ENCODE results near the gene NEK10. TPM values are rescaled to one million over a fixed set of nuclear protein-coding genes. Genes with fewer than 3 reads are reported as not detected.
"Not testable (repeated sequence)": the region's sequence is repeated elsewhere in the genome, so short reads cannot be mapped to it uniquely, and the experiment has no call there.

NEK10 gene
- 0.67 and 1.4 TPM in 2 replicates for total RNA-seq

GRCh38 chr3:27368831-27369607, at the start of gene NEK10:
Gene NEK10 (minus strand): TSS chr3:27369383. CDS start chr3:27352882, 16,501 bp downstream.
- Histone ChIP-seq H3K4me3 (ENCODE audit: low read depth, low read length) (peak within 1 kb of the TSS; percentile 81), H3K36me3 (ENCODE audit: control insufficient read depth, insufficient read depth, low read length) (no peaks in the 10 kb centered on the region), H3K27me3 (ENCODE audit: control insufficient read depth, insufficient read depth, low read length) (no peaks in the 10 kb centered on the region)
- TF ChIP-seq CTCF (IDR thresholded peaks at IDR 0.05; ENCODE audit: insufficient read depth, low read length, poor library complexity, severe bottlenecking): no peak
- peak; percentile 76 for DNase-seq (ENCODE audit: low read depth)

- Histone ChIP-seq H3K4me3 (ENCODE audit: low read depth, low read length) (no peak overlapping the region), H3K36me3 (ENCODE audit: control insufficient read depth, insufficient read depth, low read length) (no peaks in the 10 kb centered on the region), H3K27me3 (ENCODE audit: control insufficient read depth, insufficient read depth, low read length) (no peaks in the 10 kb centered on the region)
- no peak for TF ChIP-seq CTCF (IDR thresholded peaks at IDR 0.05; ENCODE audit: insufficient read depth, low read length, poor library complexity, severe bottlenecking)
- DNase-seq (ENCODE audit: low read depth): no peak
These were observed 46.0 kb upstream of the NEK10 start for GRCh38 chr3:27415202-27415601.

GRCh38 chr3:27392950-27393679, 23.9 kb upstream of the NEK10 start:
- Histone ChIP-seq H3K27me3 (ENCODE audit: control insufficient read depth, insufficient read depth, low read length) (no peaks in the 10 kb centered on the region), H3K4me3 (ENCODE audit: low read depth, low read length) (no peak overlapping the region), H3K36me3 (ENCODE audit: control insufficient read depth, insufficient read depth, low read length) (no peaks in the 10 kb centered on the region)
- no peak for DNase-seq (ENCODE audit: low read depth)
- TF ChIP-seq CTCF (IDR thresholded peaks at IDR 0.05; ENCODE audit: insufficient read depth, low read length, poor library complexity, severe bottlenecking): no peak

- H3K27me3 ChIP-seq (ENCODE audit: control insufficient read depth, insufficient read depth, low read length); H3K36me3 ChIP-seq (ENCODE audit: control insufficient read depth, insufficient read depth, low read length); H3K4me3 ChIP-seq (ENCODE audit: low read depth, low read length); DNase-seq (ENCODE audit: low read depth): not testable (repeated sequence)
These were observed 23.2 kb upstream of the NEK10 start for GRCh38 chr3:27392414-27392813.

- H3K4me3 ChIP-seq (ENCODE audit: low read depth, low read length): no peak overlapping the region
- TF ChIP-seq CTCF (IDR thresholded peaks at IDR 0.05; ENCODE audit: insufficient read depth, low read length, poor library complexity, severe bottlenecking): no peak
- H3K36me3 ChIP-seq (ENCODE audit: control insufficient read depth, insufficient read depth, low read length): no peaks in the 10 kb centered on the region
- DNase-seq (ENCODE audit: low read depth): no peak
- H3K27me3 ChIP-seq (ENCODE audit: control insufficient read depth, insufficient read depth, low read length): no peaks in the 10 kb centered on the region
These were observed 22.6 kb upstream of the NEK10 start for GRCh38 chr3:27391796-27392195.

GRCh38 chr3:27387625-27388024, 18.4 kb upstream of the NEK10 start:
- no peak for TF ChIP-seq CTCF (IDR thresholded peaks at IDR 0.05; ENCODE audit: insufficient read depth, low read length, poor library complexity, severe bottlenecking)
- no peaks in the 10 kb centered on the region for H3K27me3 ChIP-seq (ENCODE audit: control insufficient read depth, insufficient read depth, low read length)
- H3K4me3 ChIP-seq (ENCODE audit: low read depth, low read length): no peak overlapping the region
- no peak for DNase-seq (ENCODE audit: low read depth)
- no peaks in the 10 kb centered on the region for H3K36me3 ChIP-seq (ENCODE audit: control insufficient read depth, insufficient read depth, low read length)
